Measurements from ENCODE around the gene OPN4.

Gene OPN4

GRCh38 chr10:86662186-86663045 is 8.1 kb downstream of the OPN4 start:
- no peak for DNase-seq (ENCODE audit: low read depth in 3 of 3, low spot score in 1 of 3)

GRCh38 chr10:86663046-86663345 is 8.6 kb downstream of the OPN4 start:
- DNase-seq (ENCODE audit: low read depth in 3 of 3, low spot score in 1 of 3): no peak

DNA sequence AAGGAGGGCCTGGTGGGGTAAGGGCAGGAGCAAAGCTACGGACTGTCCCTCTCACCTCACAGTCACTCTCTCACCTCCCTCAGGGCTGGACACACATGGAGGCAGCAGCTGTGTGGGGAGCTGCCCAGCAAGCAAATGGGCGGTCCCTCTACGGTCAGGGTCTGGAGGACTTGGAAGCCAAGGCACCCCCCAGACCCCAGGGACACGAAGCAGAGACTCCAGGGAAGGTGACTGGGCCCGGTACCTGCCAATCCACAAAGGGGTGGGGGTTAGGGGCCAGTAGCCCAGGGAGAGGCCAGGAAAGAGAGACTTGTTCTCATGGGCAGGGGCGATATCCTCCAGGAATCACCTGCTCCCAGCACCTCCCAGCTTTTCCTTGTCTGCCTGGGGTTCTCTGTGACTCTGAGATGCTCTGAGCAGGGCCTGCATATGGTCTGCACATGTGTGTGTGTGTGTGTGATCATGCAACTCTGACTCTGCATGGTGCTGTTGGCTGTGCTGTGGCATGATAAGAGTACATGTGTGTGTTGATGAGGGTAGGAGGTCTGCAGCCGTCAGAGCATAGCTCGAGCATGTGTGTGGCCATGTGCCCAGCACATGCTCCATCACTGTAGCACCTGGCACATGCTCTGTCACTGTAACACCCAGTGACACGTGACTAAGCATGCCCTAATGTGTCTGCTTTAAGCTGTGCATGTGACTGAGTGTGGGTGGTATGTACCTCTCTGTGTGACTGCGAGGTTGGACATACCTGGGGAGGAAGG is 9.4 kb downstream of the OPN4 start:
- DNase-seq (ENCODE audit: low read depth in 3 of 3, low spot score in 1 of 3): no peak

GRCh38 chr10:86664341-86665217 is 10.2 kb downstream of the OPN4 start:
- no peak for DNase-seq (ENCODE audit: low read depth in 3 of 3, low spot score in 1 of 3)

DNA sequence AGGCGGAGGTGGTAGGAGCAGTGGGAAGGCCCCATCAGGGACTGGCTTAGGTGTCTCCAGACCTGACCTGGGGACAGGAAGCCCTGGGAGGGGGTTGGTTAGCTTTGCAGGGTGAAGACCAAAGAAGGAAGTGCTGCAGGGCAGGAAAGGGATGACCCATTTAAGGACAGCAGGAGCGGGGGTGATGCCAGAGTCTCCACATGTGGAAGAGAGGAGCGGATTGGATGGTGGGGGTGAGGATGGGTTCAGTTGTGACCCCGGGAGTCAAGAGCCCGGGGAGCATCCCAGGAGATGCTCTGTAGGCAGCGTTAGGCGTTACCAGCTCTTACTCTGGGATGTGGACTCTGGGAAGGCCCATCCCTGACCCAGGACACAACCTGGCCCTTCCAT is 10.9 kb downstream of the OPN4 start:
- DNase-seq (ENCODE audit: low read depth in 3 of 3, low spot score in 1 of 3): no peak

- DNase-seq (ENCODE audit: low read depth in 3 of 3, low spot score in 1 of 3): no peak
Observed at GRCh38 chr10:86665868-86666267, 11.5 kb downstream of the OPN4 start.

- no peak for DNase-seq (ENCODE audit: low read depth in 3 of 3, low spot score in 1 of 3)
Observed at GRCh38 chr10:86666538-86666937, 12.2 kb downstream of the OPN4 start.

DNA sequence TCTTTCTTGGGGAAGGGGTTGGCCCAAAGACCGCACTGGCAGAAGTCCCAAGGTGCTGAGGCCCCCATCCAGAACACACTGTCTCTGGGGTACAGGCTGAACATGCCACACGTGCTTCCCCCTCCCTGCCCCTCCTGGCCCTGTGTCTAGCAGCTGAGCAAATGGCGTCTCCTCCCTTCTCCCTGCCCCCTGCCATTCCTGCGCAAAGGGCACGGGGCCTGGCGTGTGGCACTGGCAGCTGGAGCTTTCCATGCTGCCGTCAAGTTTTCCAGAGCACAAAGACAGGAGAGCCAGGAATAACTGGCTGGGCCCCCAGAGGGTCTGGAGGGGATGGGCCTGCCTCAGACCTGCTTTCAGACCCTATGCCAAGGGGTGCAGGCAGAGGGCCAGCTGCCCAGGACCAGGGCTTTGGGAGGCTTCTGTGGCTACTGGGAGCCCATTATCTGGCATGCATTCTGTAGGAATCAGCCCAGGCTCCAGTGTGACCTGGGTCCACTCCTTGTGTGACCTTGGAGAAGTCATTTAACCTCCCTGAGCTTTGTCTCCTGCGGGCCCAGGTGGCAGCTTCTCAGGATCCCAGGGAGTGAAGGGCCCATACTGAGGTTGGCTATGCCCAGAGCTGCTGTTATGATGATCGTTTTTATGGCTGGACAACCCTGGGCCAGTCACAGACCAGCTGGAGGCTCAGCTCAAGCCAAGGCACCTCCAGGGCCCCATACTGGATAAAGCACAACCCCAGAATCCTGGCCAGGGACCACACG is 13.3 kb downstream of the OPN4 start:
- DNase-seq (ENCODE audit: low read depth in 3 of 3, low spot score in 1 of 3): no peak

- DNase-seq (ENCODE audit: low read depth in 3 of 3, low spot score in 1 of 3): no peak
Observed at GRCh38 chr10:86668297-86669165, 14.2 kb downstream of the OPN4 start, which contains the start of gene LDB3. LDB3 (plus strand) TSS chr10:86668511; CDS start chr10:86668692, 181 bp downstream.

GRCh38 chr10:86670290-86670811 is 16.0 kb downstream of the OPN4 start:
- no peak for DNase-seq (ENCODE audit: low read depth in 3 of 3, low spot score in 1 of 3)

DNA sequence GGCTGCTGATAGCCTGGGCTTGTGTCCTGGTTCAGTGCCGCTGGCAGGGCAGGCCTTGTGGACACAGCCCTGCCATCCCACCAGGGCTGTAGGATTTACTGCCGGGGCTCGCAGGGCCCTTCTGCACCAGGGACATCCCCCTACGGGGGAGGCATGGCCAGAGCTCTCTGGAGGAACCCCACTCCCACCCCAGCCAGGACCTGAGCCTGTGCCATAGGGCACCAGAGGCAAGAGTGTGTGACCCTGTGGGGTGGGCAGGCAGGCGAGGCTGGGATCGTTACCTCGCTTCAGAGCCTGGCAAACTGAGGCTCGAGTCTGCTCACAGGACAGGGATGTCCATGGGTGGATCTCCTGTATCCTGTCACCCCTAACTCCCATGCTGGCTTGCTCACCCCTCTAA is 16.5 kb downstream of the OPN4 start:
- no peak for DNase-seq (ENCODE audit: low read depth in 3 of 3, low spot score in 1 of 3)

- no peak for DNase-seq (ENCODE audit: low read depth in 3 of 3, low spot score in 1 of 3)
Observed at GRCh38 chr10:86671419-86671818, 17.1 kb downstream of the OPN4 start.

DNA sequence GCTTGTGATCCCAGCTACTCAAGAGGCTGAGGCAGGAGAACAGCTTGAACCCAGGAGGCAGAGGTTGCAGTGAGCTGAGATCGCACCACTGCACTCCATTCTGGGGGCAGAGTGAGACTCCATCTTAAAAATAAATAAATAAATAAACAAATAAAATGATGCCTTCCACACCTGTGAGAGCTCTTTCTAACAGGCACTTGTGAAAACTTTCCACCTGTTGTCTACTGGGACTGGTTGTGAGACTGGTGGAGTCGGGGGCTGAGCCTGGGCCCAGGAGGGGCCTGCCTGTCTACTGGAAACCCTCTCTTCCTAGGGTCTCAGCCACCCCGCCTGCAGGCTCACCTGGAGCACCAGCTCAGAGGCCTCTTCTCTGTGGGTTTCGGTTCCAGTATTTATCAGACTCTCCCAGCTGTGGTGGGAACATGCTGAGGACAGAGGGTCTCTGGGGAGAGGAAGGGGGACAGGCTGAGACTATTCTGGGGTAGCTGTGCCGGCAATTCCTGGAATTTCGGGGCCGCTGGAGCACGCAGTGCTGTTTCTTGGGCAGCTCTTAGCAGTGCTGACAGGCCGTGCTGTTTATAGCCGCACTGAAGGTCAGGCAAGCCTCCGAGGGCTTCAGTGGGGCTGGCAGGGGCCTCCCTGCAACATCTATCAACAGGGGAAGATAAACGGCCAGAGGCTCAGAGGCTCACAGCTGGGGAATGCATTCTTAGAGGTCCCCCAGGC is 17.8 kb downstream of the OPN4 start:
- no peak for DNase-seq (ENCODE audit: low read depth in 3 of 3, low spot score in 1 of 3)

DNA sequence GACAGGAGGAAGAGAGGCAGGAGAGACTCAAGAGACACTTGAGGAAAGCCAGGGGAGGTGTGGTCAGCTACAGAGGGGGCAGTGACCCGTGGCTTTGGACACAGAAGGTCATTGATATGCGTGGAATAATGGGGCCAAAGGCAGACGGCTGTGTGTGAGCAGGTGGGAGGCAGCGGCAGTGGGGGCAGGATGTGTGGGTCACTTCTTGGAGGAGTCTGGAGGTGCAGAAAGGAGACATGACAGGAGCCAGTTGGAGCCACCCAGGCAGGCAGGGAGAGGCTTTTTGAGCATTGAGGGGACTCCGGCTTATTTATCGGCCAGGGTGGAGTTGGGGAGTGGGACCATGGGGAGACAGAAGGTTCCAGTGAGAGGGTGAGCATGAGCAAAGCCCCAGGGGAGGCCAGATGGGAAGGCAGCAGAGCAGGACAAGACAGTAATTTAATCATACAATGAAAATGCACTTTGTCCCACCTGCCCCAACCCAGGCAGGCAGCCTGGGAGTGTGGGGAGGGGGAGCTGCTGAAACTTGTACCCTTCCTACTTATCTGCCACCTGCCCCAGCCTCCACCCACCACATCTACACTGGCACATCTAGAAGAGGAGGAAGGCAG is 19.0 kb downstream of the OPN4 start:
- DNase-seq (ENCODE audit: low read depth in 3 of 3, low spot score in 1 of 3): no peak

GRCh38 chr10:86673827-86674581 is 19.7 kb downstream of the OPN4 start:
- no peak for DNase-seq (ENCODE audit: low read depth in 3 of 3, low spot score in 1 of 3)

DNA sequence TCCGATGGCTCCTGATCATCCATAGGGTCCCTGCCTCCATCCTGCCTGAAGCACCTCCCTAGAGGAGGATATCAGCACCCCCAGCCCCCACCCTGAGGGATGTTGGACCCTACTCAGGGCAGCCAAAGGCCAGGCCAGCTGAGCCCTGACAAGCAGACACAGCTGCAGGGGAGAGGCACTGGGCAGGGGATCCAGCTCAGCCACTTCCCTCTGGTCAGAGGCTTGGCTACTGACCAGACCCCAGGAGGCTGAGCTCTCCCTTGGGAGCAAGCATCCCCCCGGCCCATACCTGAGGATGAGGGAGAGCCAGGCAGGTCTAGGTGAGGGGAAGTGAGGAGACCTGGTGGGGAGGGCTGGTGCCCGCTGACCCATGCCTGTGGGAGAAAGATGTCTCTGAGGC is 20.6 kb downstream of the OPN4 start:
- no peak for DNase-seq (ENCODE audit: low read depth in 3 of 3, low spot score in 1 of 3)

DNA sequence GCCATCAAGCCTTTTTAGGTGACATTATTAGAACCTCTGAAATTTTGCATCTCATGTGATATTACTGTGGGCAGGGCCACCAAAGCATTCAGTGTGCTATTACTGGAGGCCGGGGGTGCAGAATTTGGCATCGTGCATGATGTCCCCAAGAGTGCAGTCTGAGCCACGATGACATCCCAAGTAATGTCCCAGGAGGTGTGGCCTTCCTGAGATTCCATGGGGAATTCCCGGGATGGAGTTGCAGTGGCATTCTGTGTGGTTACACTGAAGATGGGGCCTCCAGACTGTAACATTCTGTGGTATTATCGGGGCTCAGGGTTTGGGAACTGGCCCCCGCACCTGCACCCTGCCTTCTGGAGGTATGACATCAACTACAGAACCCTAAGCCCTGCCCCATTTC is 23.0 kb downstream of the OPN4 start:
- no peak for DNase-seq (ENCODE audit: low read depth in 3 of 3, low spot score in 1 of 3)
